GM18505 (cell line): Measurements from ENCODE around the gene GLYATL1B.
"Not testable (repeated sequence)": the region's sequence is repeated elsewhere in the genome, so short reads cannot be mapped to it uniquely, and the experiment has no call there.

Experiments
- ATAC-seq: cut with Tn5 transposase; IDR thresholded peaks from one replicate; pipeline ENCODE4 v1.9.1; 2021; ENCODE audit not compliant: unreplicated experiment
- POLR2A ChIP-seq: IDR thresholded peaks from 4 replicates; pipeline ENCODE4 v1.6.1; 2011; ENCODE audit warnings: borderline replicate concordance; ENCODE audit not compliant: insufficient read depth, insufficient read length; ENCODE audit errors: extremely low read depth

GLYATL1B gene

GRCh38 chr11:59078435-59078834 lies 7.7 kb upstream of the GLYATL1B start:
- ATAC-seq = no peak

DNA sequence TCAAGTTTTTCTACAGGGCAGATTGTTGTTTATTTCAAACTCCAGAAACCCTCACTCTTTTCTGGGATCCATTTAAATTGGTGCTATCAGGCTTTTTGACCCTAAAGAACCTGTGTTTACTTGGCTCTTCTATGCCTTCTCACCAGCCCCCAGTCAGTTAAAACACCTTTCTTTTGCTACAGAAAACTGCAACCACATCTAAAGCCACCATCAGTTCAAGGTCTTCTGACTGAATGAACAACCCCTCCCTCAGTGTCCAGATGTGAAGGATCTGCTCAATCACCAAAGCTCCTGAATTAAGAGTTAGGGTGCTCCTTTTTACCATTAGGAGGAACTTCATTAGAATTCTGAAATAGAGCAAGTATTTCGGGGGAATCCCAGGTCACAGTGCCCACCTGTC lies 7.0 kb upstream of the GLYATL1B start:
- ATAC-seq = no peak
- TF ChIP-seq POLR2A = no peak

More at GRCh38 chr11:59078435-59078834, 7.7 kb upstream of the GLYATL1B start:
- no peak for TF ChIP-seq POLR2A

GRCh38 chr11:59080421-59080820 lies 5.7 kb upstream of the GLYATL1B start:
- ATAC-seq = not testable (repeated sequence)

GRCh38 chr11:59081430-59082020 lies 4.6 kb upstream of the GLYATL1B start:
- ATAC-seq = not testable (repeated sequence)

GRCh38 chr11:59088162-59088561 lies 2.1 kb downstream of the GLYATL1B start:
- ATAC-seq = no peak
- TF ChIP-seq POLR2A = no peak

DNA sequence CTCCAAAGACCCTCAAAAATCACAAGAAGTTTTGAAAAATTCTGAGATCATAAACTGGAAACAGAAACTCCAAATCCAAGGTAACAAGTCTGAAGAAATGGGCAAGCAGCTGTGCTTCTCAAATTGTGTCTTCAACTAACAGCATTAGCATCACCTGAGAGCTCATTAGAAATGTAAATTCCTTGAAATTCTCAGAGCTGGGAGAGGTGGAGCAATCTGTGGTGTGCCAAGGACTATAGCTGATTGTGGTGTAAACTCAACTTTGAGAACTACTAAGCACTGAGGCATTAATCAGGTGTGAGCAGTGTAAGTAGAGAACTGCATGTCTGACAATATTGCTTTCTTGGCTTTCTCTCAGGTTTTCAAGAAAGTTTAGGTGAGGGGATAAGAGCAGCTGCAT lies 7.5 kb downstream of the GLYATL1B start:
- not testable (repeated sequence) for ATAC-seq

GRCh38 chr11:59095225-59095624 lies 9.1 kb downstream of the GLYATL1B start:
- ATAC-seq = peak; percentile 83

GRCh38 chr11:59095972-59096575 lies 10.0 kb downstream of the GLYATL1B start:
- not testable (repeated sequence) for ATAC-seq

GRCh38 chr11:59097113-59097708 lies 11.1 kb downstream of the GLYATL1B start:
- ATAC-seq = no peak

DNA sequence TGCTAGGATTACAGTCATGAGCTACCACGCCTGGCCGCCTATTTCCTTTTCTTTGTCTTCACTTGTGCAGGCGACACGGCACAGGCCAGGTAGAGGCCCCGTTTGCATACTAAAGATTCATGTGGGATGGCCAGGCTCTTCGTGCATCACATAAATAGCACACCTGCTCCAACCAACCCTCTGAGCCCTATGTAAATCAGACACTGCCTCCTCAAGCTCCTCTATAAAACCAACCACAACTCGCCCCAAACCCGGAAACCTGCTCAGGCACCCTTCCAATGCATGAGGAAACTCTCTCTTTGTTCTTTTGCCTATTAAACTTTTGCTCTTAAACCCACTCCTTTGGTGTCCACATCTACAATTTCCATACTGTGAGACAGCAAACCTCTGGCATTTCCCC lies 11.8 kb downstream of the GLYATL1B start:
- ATAC-seq = not testable (repeated sequence)

More at GRCh38 chr11:59097113-59097708, 11.1 kb downstream of the GLYATL1B start:
- no peak for TF ChIP-seq POLR2A

DNA sequence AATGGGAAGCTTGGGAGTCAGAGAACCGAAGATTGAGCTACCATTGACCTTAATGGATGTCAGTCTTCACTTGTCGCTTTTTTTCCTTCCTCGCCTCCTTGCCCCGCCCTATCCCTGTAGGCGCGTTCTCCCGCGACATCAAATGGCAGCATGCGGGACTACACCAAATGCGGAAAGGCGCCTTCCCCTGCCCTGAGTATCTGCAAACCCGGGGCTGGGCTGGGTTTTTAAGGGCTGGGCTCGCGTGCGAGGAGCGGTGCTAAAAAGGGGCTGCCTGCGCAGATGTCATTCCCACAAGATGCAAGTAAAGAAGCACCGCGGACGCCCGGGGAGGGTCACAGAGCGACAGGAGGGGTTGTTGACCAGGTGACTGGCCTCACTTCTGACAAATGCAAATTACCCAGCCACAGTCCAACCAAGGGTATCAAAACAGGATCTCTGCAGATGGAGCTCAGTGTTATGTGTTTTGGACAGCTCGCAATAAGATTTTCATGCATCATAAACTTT lies 16.2 kb downstream of the GLYATL1B start:
- TF ChIP-seq POLR2A = no peak
- ATAC-seq = peak; percentile 71

DNA sequence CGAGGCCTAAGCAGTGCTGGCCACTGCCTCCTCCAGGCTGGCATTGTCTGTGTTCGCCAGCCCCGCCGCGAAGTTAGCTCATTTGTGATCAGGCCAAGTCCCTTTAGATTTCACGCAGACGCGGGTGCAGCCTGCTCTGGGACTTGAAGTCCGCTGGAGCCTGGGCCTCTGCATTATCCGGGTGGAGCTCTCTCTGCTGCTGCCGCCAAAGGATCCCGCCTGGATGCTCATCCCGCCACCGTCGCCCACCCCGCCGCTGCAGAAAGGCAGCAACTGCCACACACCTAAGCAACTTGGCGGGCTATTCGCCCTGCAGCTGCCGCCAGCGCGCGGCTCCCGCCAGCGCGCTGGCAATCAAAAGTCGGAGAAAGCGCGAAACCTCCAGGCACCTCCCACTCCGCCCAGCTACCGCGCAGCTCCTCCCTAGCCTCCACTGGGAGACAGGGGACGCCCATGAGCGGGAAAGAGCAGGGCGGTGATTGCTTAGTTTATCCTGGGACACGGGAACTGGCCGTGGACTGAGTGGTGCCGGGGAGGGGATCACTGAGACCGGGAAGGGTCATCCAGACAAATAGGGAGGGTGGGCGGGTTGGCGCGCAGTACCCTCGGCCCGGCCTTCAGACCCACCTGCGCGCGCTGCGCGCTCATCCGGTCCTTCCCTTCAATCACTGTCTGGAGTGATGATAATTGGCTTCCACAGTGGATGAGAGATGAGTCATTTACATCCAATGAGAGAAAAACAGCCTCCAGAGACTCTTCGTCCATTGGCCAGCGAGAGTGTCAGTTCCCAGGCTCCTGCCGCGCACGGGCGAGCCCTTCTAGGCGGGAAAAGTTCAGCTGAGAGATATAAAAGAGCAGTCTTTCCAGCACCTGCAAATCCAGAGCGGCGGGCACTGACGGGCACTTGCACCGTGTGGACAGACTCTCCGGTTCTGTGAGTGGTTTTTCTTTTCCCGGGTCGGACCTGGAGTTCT lies 20.5 kb downstream of the GLYATL1B start, which contains the start of gene FAM111B:
Gene FAM111B, plus strand, starts transcription at position 875 of the 974 bp plus-strand sequence. CDS start 2,389 bp downstream, outside the sequence.
- ATAC-seq = peak; percentile 67
- peak; percentile 69 for TF ChIP-seq POLR2A

GRCh38 chr11:59107721-59108120 lies 21.6 kb downstream of the GLYATL1B start:
- not testable (repeated sequence) for ATAC-seq

- ATAC-seq = no peak
- no peak for TF ChIP-seq POLR2A
These were observed 26.4 kb downstream of the GLYATL1B start for GRCh38 chr11:59112494-59112893.
